Endothelial cell of umbilical vein (primary cell): ENCODE measurements around the gene TXNL4B. TPM values are rescaled to one million over a fixed set of nuclear protein-coding genes. Genes with fewer than 3 reads are reported as not detected.

Experiments used
- BruUV-seq: library from RNA; stranded (reverse); fragments of 400-500 nt; replicated peaks from 2 replicates; lab custom pipeline; 2021; lab: Mats Ljungman, UMichigan
- CTCF ChIA-PET: fragments of 300-600, 350-600 bp; sonication (Branson Sonifier 250); formaldehyde crosslinking; loops from one replicate; lab custom pipeline; 2021; ENCODE audit warnings: antibody characterized with exemption, inconsistent platforms; lab: Charles Lee
- POLR2A ChIA-PET: fragments of 300-600, 350-600 bp; sonication (Branson Sonifier 250); formaldehyde crosslinking; loops from one replicate; lab custom pipeline; 2021; ENCODE audit warnings: antibody characterized with exemption, inconsistent platforms; lab: Charles Lee
- DNase-seq: peaks from one replicate; pipeline ENCODE4 v3.0.0-alpha.2; 2011; ENCODE audit warnings: low read depth, low spot score
- FAIRE-seq: peaks from 2 replicates; lab custom pipeline; 2011; peaks lifted over from hg19 to GRCh38; lab: Jason Lieb, UNC
- H2AFZ ChIP-seq: 2 replicates; pipeline ENCODE4 v1.6.0; 2012; ENCODE audit warnings: low read depth, low read length, control low read depth, inconsistent platforms
- H3K27ac ChIP-seq: 2 replicates; pipeline ENCODE4 v1.5.1; 2011; ENCODE audit warnings: low read depth, mild to moderate bottlenecking, control low read depth, low read length, moderate library complexity; ENCODE audit not compliant: insufficient read depth
- H3K27me3 ChIP-seq, 2 experiments: 2 replicates each; pipeline versions ENCODE4 v1.6.0 to v1.6.1; 2011; ENCODE audit warnings: low read length in 2 of 2, mixed read lengths in 1 of 2; ENCODE audit not compliant: control insufficient read depth in 2 of 2, insufficient read depth in 2 of 2
- H3K36me3 ChIP-seq, 2 experiments: 2 replicates in 1 of 2; 3 replicates in 1 of 2; pipeline ENCODE4 v1.5.1; 2011; ENCODE audit warnings: low read length in 2 of 2, mild to moderate bottlenecking in 1 of 2, moderate library complexity in 1 of 2; ENCODE audit not compliant: control insufficient read depth in 2 of 2, insufficient read depth in 2 of 2; ENCODE audit errors: extremely low read depth in 1 of 2
- H3K4me1 ChIP-seq: 3 replicates; pipeline ENCODE4 v1.5.1; 2011; ENCODE audit warnings: mild to moderate bottlenecking, low read length; ENCODE audit not compliant: control insufficient read depth, insufficient read depth; ENCODE audit errors: extremely low read depth
- H3K4me2 ChIP-seq: 2 replicates; pipeline ENCODE4 v1.6.1; 2011; ENCODE audit warnings: low read length, control low read depth, mixed read lengths; ENCODE audit not compliant: insufficient read depth
- H3K4me3 ChIP-seq, 3 experiments: fragments of 200-600 bp in 1 of 3; sonication (generic), shearing (Covaris generic) in 1 of 3; replicated peaks in 1 of 3; 2 replicates each; pipeline ENCODE4 v1.5.1; 2011 to 2016; ENCODE audit warnings: control low read depth in 3 of 3, low read length in 3 of 3, mild to moderate bottlenecking in 2 of 3, inconsistent platforms in 1 of 3, low read depth in 1 of 3, moderate library complexity in 1 of 3; ENCODE audit not compliant: insufficient read depth in 1 of 3
- H3K79me2 ChIP-seq: 2 replicates; pipeline ENCODE4 v1.6.0; 2012; ENCODE audit warnings: low read length, inconsistent platforms; ENCODE audit not compliant: control insufficient read depth, insufficient read depth
- H3K9ac ChIP-seq: replicated peaks from 2 replicates; pipeline ENCODE3; 2011; ENCODE audit warnings: low read length, control low read depth; ENCODE audit not compliant: insufficient read depth; ENCODE audit errors: extremely low read depth
- H3K9me1 ChIP-seq: replicated peaks from 3 replicates; pipeline ENCODE4 v1.6.0; 2011; ENCODE audit warnings: mild to moderate bottlenecking, low read length; ENCODE audit not compliant: control insufficient read depth, insufficient read depth; ENCODE audit errors: extremely low read depth
- H3K9me3 ChIP-seq: replicated peaks from 2 replicates; pipeline ENCODE4 v1.5.1; 2012; ENCODE audit warnings: low read length, inconsistent platforms; ENCODE audit not compliant: control insufficient read depth, insufficient read depth
- H4K20me1 ChIP-seq: replicated peaks from 2 replicates; pipeline ENCODE3; 2011; ENCODE audit warnings: mild to moderate bottlenecking, low read length; ENCODE audit not compliant: control insufficient read depth, insufficient read depth; ENCODE audit errors: extremely low read depth
- CTCF ChIP-seq, 2 donors: IDR thresholded peaks; 1 replicate in 1 of 2; 2 replicates in 1 of 2; pipeline ENCODE4 v1.5.1; 2011; ENCODE audit warnings: low read length in 2 of 2, mild to moderate bottlenecking in 2 of 2, moderate library complexity in 2 of 2, control low read depth in 1 of 2, inconsistent platforms in 1 of 2, low read depth in 1 of 2; ENCODE audit not compliant: insufficient read depth in 1 of 2; ENCODE audit errors: extremely low read depth in 1 of 2
- EZH2 ChIP-seq: IDR thresholded peaks from 2 replicates; pipeline ENCODE4 v1.6.1; 2012; ENCODE audit warnings: borderline replicate concordance, low read depth, mild to moderate bottlenecking, moderate library complexity, low read length, inconsistent platforms; ENCODE audit not compliant: severe bottlenecking
- FOS ChIP-seq: IDR thresholded peaks from 2 replicates; pipeline ENCODE4 v1.6.1; 2011; ENCODE audit warnings: mild to moderate bottlenecking, low read length, moderate library complexity, borderline replicate concordance; ENCODE audit not compliant: insufficient read depth
- GATA2 ChIP-seq: IDR thresholded peaks from 2 replicates; pipeline ENCODE4 v1.7.0; 2011; ENCODE audit warnings: low read depth, mild to moderate bottlenecking, moderate library complexity, mixed read lengths, low read length; ENCODE audit not compliant: insufficient read length, insufficient read depth
- JUN ChIP-seq: IDR thresholded peaks from 2 replicates; pipeline ENCODE4 v1.6.1; 2011; ENCODE audit warnings: borderline replicate concordance, low read depth; ENCODE audit not compliant: insufficient read length, insufficient read depth
- MAX ChIP-seq: IDR thresholded peaks from 2 replicates; pipeline ENCODE4 v1.6.1; 2011; ENCODE audit not compliant: insufficient read depth, insufficient read length
- MYC ChIP-seq: IDR thresholded peaks from one replicate; pipeline ENCODE4 v1.6.1; 2011; ENCODE audit warnings: mild to moderate bottlenecking, low read depth, low read length
- POLR2A ChIP-seq: IDR thresholded peaks from 2 replicates; pipeline ENCODE4 v1.6.1; 2012; ENCODE audit warnings: low read depth, mild to moderate bottlenecking, control low read depth, low read length
- POLR2AphosphoS5 ChIP-seq: IDR thresholded peaks from 2 replicates; pipeline ENCODE4 v1.6.1; 2012; ENCODE audit warnings: low read depth, mild to moderate bottlenecking, control low read depth, low read length, moderate library complexity; ENCODE audit not compliant: insufficient read depth
- dilution Hi-C: fragments of 300-500 bp; cut with MboI; formaldehyde crosslinking; loops from one replicate; pipeline ENCODE4 v1.15.0; 2019; ENCODE audit warnings: low sequenced_read_pairs; ENCODE audit not compliant: extremely low pct_ligation_motif_present
- intact Hi-C: fragments of 100-400 bp; cut with micrococcal nuclease; formaldehyde crosslinking; loops from one replicate; pipeline ENCODE4 v1.10.0; 2022
- polyA plus RNA-seq, 4 experiments: library from polyadenylated mRNA; depleted of rRNA in 3 of 4; stranded (reverse) in 3 of 4; unstranded in 1 of 4; fragments of >200 nt; gene quantifications; 2 replicates each; pipeline versions ENCODE4 v1.2.1 to v1.2.3, GENCODE V29; 2011 to 2012; ENCODE audit warnings: missing spikeins in 1 of 4
- total RNA-seq: library from RNA; stranded (reverse); gene quantifications from 2 replicates; pipeline ENCODE4 v1.2.3, GENCODE V29; 2021

The TXNL4B gene
- total and polyA plus RNA-seq, 2 donors (not counting 3 experiments of a cell fraction or from before 2014, with no cell fraction given), result 10.0 to 12.7 TPM

GRCh38 chr16:72113616-72113945 lies 20.2 kb upstream of the TXNL4B start:
- BruUV-seq, result no TSS peak
- H3K4me2 ChIP-seq, result no peak overlapping the region
- H3K4me1 ChIP-seq, result no peaks in the 10 kb centered on the region
- H3K27ac ChIP-seq, result no peak overlapping the region
- H3K79me2 ChIP-seq, result no peaks in the 10 kb centered on the region
- no peaks in the 10 kb centered on the region for H4K20me1 ChIP-seq
- no peaks in the 10 kb centered on the region for H3K9me1 ChIP-seq
- no peak for DNase-seq
- no peaks in the 10 kb centered on the region for H3K27me3 ChIP-seq
- no peak overlapping the region for H3K4me3 ChIP-seq
- peaks cover 10 to 35% of the 10 kb centered on the region in 2 experiments for H3K36me3 ChIP-seq
- no peak overlapping the region for H2AFZ ChIP-seq
- no peak overlapping the region for H3K9ac ChIP-seq
- POLR2A ChIA-PET, result no interaction called here
- intact Hi-C loops, result no loop called here
- FAIRE-seq, result no peak
- CTCF ChIA-PET, result no interaction called here
- TF ChIP-seq MAX (no peak), EZH2 (no peak), MYC (no peak), JUN (no peak), CTCF (IDR thresholded peaks at IDR 0.05; ENCODE audit: extremely low read depth in 1 of 2, insufficient read depth in 1 of 2, low read depth in 1 of 2, low read length in 2 of 2) (no peak), FOS (no peak), POLR2A (no peak), POLR2AphosphoS5 (no peak), GATA2 (no peak)
- no peaks in the 10 kb centered on the region for H3K9me3 ChIP-seq
- dilution Hi-C loops, result no loop called here
